K562 (cell line): ENCODE measurements around the gene KIF18B. TPM values are rescaled to one million over a fixed set of nuclear protein-coding genes. Genes with fewer than 3 reads are reported as not detected.

Experiments used
- ATAC-seq: fragments of 200-7000 bp; cut with Tn5 transposase; 3 replicates; pipeline ENCODE4 v1.9.1; 2020; ENCODE audit warnings: moderate library complexity
- BruUV-seq: library from RNA; stranded (reverse); fragments of 400-500 nt; replicated peaks from 2 replicates; lab custom pipeline; 2021; lab: Mats Ljungman, UMichigan
- CTCF ChIA-PET: fragments of 300-600 bp; formaldehyde crosslinking; extraction: SDS; loops from one replicate; lab custom pipeline; 2021; ENCODE audit warnings: low intra/inter-chr PET ratio; lab: Yijun Ruan, JAX
- POLR2A ChIA-PET: fragments of 300-600, 350-650 bp; sonication (Branson Sonifier 250); formaldehyde crosslinking; extraction: SDS; loops from one replicate; lab custom pipeline; 2021; ENCODE audit warnings: antibody characterized with exemption, inconsistent platforms; lab: Yijun Ruan, JAX
- DNase-seq, 4 experiments: peaks; one replicate each; pipeline versions ENCODE4 v3.0.0 to v3.0.0-alpha.2; 2011 to 2018; ENCODE audit warnings: low spot score in 3 of 4, mixed read lengths in 3 of 4; ENCODE audit errors: extremely low read depth in 1 of 4
- FAIRE-seq: peaks from 2 replicates; lab custom pipeline; 2011; peaks lifted over from hg19 to GRCh38; lab: Jason Lieb, UNC
- H2AFZ ChIP-seq: 2 replicates; pipeline ENCODE4 v1.6.0; 2011; ENCODE audit warnings: low read depth, low read length, control low read depth, inconsistent platforms
- H3K27ac ChIP-seq: fragments of 200-600 bp; 3 replicates; pipeline ENCODE4 v1.8.0; 2011; ENCODE audit warnings: low read depth, mild to moderate bottlenecking, control low read depth, inconsistent platforms, low read length, moderate library complexity, mixed read lengths; ENCODE audit errors: extremely low read depth
- H3K27me3 ChIP-seq, 2 experiments: fragments of 300-600 bp in 1 of 2; 2 replicates in 1 of 2; 3 replicates in 1 of 2; pipeline versions ENCODE4 v1.6.0 to v1.8.0; 2011; ENCODE audit warnings: inconsistent platforms in 2 of 2, low read length in 2 of 2, mild to moderate bottlenecking in 1 of 2, mixed read lengths in 1 of 2, moderate library complexity in 1 of 2; ENCODE audit not compliant: control insufficient read depth in 2 of 2, insufficient read depth in 2 of 2
- H3K36me3 ChIP-seq: fragments of 300-600 bp; 3 replicates; pipeline ENCODE4 v1.8.0; 2011; ENCODE audit warnings: mild to moderate bottlenecking, low read length, inconsistent platforms; ENCODE audit not compliant: control insufficient read depth, insufficient read depth
- H3K4me1 ChIP-seq, 2 experiments: fragments of 200-600 bp in 1 of 2; replicated peaks in 1 of 2; 2 replicates in 1 of 2; 3 replicates in 1 of 2; pipeline versions ENCODE4 v1.5.1 to v1.8.0; 2011; ENCODE audit warnings: inconsistent platforms in 2 of 2, low read length in 2 of 2, mild to moderate bottlenecking in 1 of 2, mixed read lengths in 1 of 2, moderate library complexity in 1 of 2; ENCODE audit not compliant: control insufficient read depth in 2 of 2, insufficient read depth in 2 of 2
- H3K4me2 ChIP-seq: 2 replicates; pipeline ENCODE4 v1.6.1; 2011; ENCODE audit warnings: low read length, control low read depth, inconsistent platforms, mixed read lengths; ENCODE audit not compliant: insufficient read depth
- H3K4me3 ChIP-seq: fragments of 200-600 bp; sonication (generic), shearing (Covaris generic); 2 replicates; pipeline ENCODE4 v1.5.1; 2016; ENCODE audit warnings: control low read depth, inconsistent platforms
- H3K79me2 ChIP-seq: fragments of 200-600 bp; 3 replicates; pipeline ENCODE4 v1.8.0; 2011; ENCODE audit warnings: low read length, inconsistent platforms; ENCODE audit not compliant: control insufficient read depth, insufficient read depth
- H3K9ac ChIP-seq, 2 experiments: 2 replicates each; pipeline versions ENCODE4 v1.6.0 to v1.6.1; 2011; ENCODE audit warnings: low read depth in 2 of 2, low read length in 2 of 2, control low read depth in 1 of 2, inconsistent platforms in 1 of 2, mild to moderate bottlenecking in 1 of 2, mixed read lengths in 1 of 2; ENCODE audit not compliant: insufficient read depth in 1 of 2
- H3K9me1 ChIP-seq: one replicate; pipeline ENCODE4 v1.6.0; 2011; ENCODE audit warnings: inconsistent platforms, mild to moderate bottlenecking, low read length, moderate library complexity; ENCODE audit not compliant: control insufficient read depth, insufficient read depth
- H3K9me3 ChIP-seq: replicated peaks from 2 replicates; pipeline ENCODE4 v1.5.1; 2011; ENCODE audit warnings: low read depth, low read length, inconsistent platforms; ENCODE audit not compliant: control insufficient read depth, insufficient read depth
- H4K20me1 ChIP-seq: replicated peaks from 2 replicates; pipeline ENCODE4 v1.6.1; 2011; ENCODE audit warnings: low read length, inconsistent platforms, mixed read lengths; ENCODE audit not compliant: control insufficient read depth, insufficient read depth
- C11orf30 ChIP-seq: fragments of 450-650 bp; IDR thresholded peaks from 2 replicates; pipeline ENCODE4 v1.6.1; 2016; ENCODE audit warnings: low read depth, mild to moderate bottlenecking
- ETV1 ChIP-seq: fragments of 450-650 bp; conservative IDR thresholded peaks from 2 replicates; pipeline ENCODE4 v1.6.1; 2016; ENCODE audit warnings: missing genetic modification characterization, control low read depth, low read depth, missing compliant biosample characterization
- FOXO4 ChIP-seq: fragments of 450-650 bp; formaldehyde crosslinking; IDR thresholded peaks from 2 replicates; pipeline ENCODE4 v1.4.0; 2020; ENCODE audit warnings: mild to moderate bottlenecking, moderate library complexity
- HDAC8 ChIP-seq: fragments of 450-650 bp; IDR thresholded peaks from 2 replicates; pipeline ENCODE4 v1.6.1; 2016; ENCODE audit warnings: mild to moderate bottlenecking, missing genetic modification characterization, moderate library complexity, missing compliant biosample characterization
- IRF1 ChIP-seq: sonication (generic); formaldehyde crosslinking; IDR thresholded peaks from 2 replicates; pipeline ENCODE4 v1.8.0; 2022; ENCODE audit warnings: missing genetic modification reagents, mild to moderate bottlenecking, borderline replicate concordance
- KLF16 ChIP-seq: IDR thresholded peaks from 2 replicates; pipeline ENCODE4 v1.6.1; 2016; ENCODE audit warnings: antibody characterized with exemption
- PHF20 ChIP-seq: fragments of 450-650 bp; IDR thresholded peaks from 2 replicates; pipeline ENCODE4 v1.6.1; 2018; ENCODE audit not compliant: partially characterized antibody
- RBFOX2 ChIP-seq: fragments of 200-400 bp; formaldehyde crosslinking; IDR thresholded peaks from 2 replicates; pipeline ENCODE4 v1.6.1; 2017; ENCODE audit warnings: low read depth, mild to moderate bottlenecking, low read length, moderate library complexity
- RNF2 ChIP-seq: sonication (generic); IDR thresholded peaks from 2 replicates; pipeline ENCODE4 v1.6.1; 2016
- SMC3 ChIP-seq: conservative IDR thresholded peaks from 2 replicates; pipeline ENCODE4 v1.6.1; 2011; ENCODE audit warnings: low read depth, low read length, improper control_type of control experiment; ENCODE audit not compliant: insufficient read depth
- TAF1 ChIP-seq: IDR thresholded peaks from 2 replicates; pipeline ENCODE4 v1.6.1; 2011; ENCODE audit warnings: mild to moderate bottlenecking, low read length, moderate library complexity; ENCODE audit not compliant: insufficient read depth, control insufficient read depth, severe bottlenecking; ENCODE audit errors: extremely low read depth
- TCFL5 ChIP-seq: fragments of 250-450 bp; sonication (Bioruptor Pico); conservative IDR thresholded peaks from 2 replicates; pipeline ENCODE4 v1.6.1; 2021; ENCODE audit warnings: mild to moderate bottlenecking, moderate library complexity, matching md5 sums
- THRB ChIP-seq: fragments of 450-650 bp; formaldehyde crosslinking; conservative IDR thresholded peaks from 2 replicates; pipeline ENCODE4 v1.4.0; 2022; ENCODE audit warnings: mild to moderate bottlenecking, missing genetic modification characterization
- ZFP36 ChIP-seq: fragments of 150-350 bp; IDR thresholded peaks from 2 replicates; pipeline ENCODE4 v1.6.1; 2018; ENCODE audit warnings: low read length, low read depth; ENCODE audit not compliant: partially characterized antibody
- ZKSCAN8 ChIP-seq: fragments of 200-800 bp; sonication (Bioruptor generic); IDR thresholded peaks from 2 replicates; pipeline ENCODE4 v1.6.1; 2016; ENCODE audit warnings: missing genetic modification characterization, missing compliant biosample characterization
- ZNF395 ChIP-seq: fragments of 200-800 bp; sonication (Bioruptor generic); IDR thresholded peaks from 2 replicates; pipeline ENCODE4 v1.6.1; 2017; ENCODE audit warnings: missing genetic modification characterization, missing compliant biosample characterization
- ZZZ3 ChIP-seq: fragments of 450-650 bp; IDR thresholded peaks from 2 replicates; pipeline ENCODE4 v1.6.1; 2016; ENCODE audit warnings: antibody characterized with exemption, mild to moderate bottlenecking, moderate library complexity
- WGBS: fragments of 100-300 bp; shearing (Covaris generic); methylation state at CpG from one replicate; pipeline ENCODE4 v1.1.6; 2016; ENCODE audit warnings: low coverage, mixed read lengths; ENCODE audit not compliant: insufficient coverage; ENCODE audit errors: missing lambda C conversion rate; 5-methylcytosine and 5-hydroxymethylcytosine counted together
- in situ Hi-C: fragments of 300-500 bp; cut with MboI; formaldehyde crosslinking; loops from 4 replicates; pipeline ENCODE4 v1.15.0; 2018; ENCODE audit warnings: inconsistent platforms, mixed read lengths
- intact Hi-C: fragments of 100-400 bp; cut with micrococcal nuclease; formaldehyde crosslinking; loops from 2 replicates; pipeline ENCODE4 v1.14.2; 2022
- polyA plus RNA-seq, 8 experiments: library from polyadenylated mRNA; depleted of rRNA in 4 of 8; stranded (reverse) in 5 of 8; unstranded in 3 of 8; fragments of >200 nt; fragmentation: Nextera tagmentation in 2 of 8; fragmentation: Illumina TruSeq in 1 of 8; extraction: Ambion mirVana in 2 of 8; extraction: Trizol in 1 of 8; gene quantifications; 2 replicates each; pipeline versions ENCODE4 v1.2.1 to v1.2.3, GENCODE V29; 2011 to 2014; ENCODE audit warnings: inconsistent platforms in 1 of 8, missing spikeins in 1 of 8
- total RNA-seq, 7 experiments: library from RNA; depleted of rRNA in 6 of 7; stranded (reverse); fragments of >200 nt in 6 of 7; fragmentation: Illumina TruSeq in 2 of 7; extraction: Trizol in 2 of 7; gene quantifications; 2 replicates each; pipeline versions ENCODE4 v1.2.1 to v1.2.3, GENCODE V29; 2011 to 2021; ENCODE audit warnings: low replicate concordance in 1 of 7

The KIF18B gene
- total and polyA plus RNA-seq, 9 of the 15 experiments (the other 6 are each of a cell fraction or from before 2014, with no cell fraction given) = 2.0 to 42.8 (median 13.2) TPM

- TF ChIP-seq C11orf30 (no peak), KLF16 (no peak)
These were observed 7.3 kb downstream of the KIF18B start (continued) for GRCh38 chr17:44940317-44940716.

GRCh38 chr17:44935116-44935515 is 12.5 kb downstream of the KIF18B start:
- ATAC-seq (no peak), FAIRE-seq (no peak), DNase-seq (no peak)
- peaks cover 84% of the 10 kb centered on the region for H3K36me3 ChIP-seq
- peaks cover 5% of the 10 kb centered on the region; the same call in 1 of the 2 replicates for H4K20me1 ChIP-seq
- intact Hi-C loops = no loop called here
- ChIA-PET POLR2A (interaction anchor here (0.9 kb wide), 1 partner anchor 30 kb away, joined by 4 read pairs; no protein-coding TSS in a partner anchor), CTCF (no interaction called here)
- H3K4me1 ChIP-seq = peaks cover 0 to 15% of the 10 kb centered on the region in 2 experiments; a peak in 1 of 5 replicates
- no peaks in the 10 kb centered on the region for H3K27me3 ChIP-seq
- H3K9ac ChIP-seq = no peak overlapping the region
- no peaks in the 10 kb centered on the region for H3K9me1 ChIP-seq
- no peaks in the 10 kb centered on the region for H3K9me3 ChIP-seq
- H2AFZ ChIP-seq = no peak overlapping the region
- BruUV-seq = no TSS peak
- H3K4me3 ChIP-seq = no peak overlapping the region
- in situ Hi-C loops = no loop called here
- WGBS = 94% methylated on average over 8 of the region's 9 CpGs
- H3K79me2 ChIP-seq = peaks cover 15% of the 10 kb centered on the region; the same call in 2 of the 3 replicates
- no peak overlapping the region for H3K27ac ChIP-seq
- H3K4me2 ChIP-seq = no peak overlapping the region
- TF ChIP-seq ETV1 (no peak), PHF20 (no peak), RNF2 (no peak), HDAC8 (no peak), ZFP36 (no peak), IRF1 (no peak), FOXO4 (CRISPR knock-in tag) (no peak), TAF1 (no peak), TCFL5 (CRISPR knock-in tag) (no peak), KLF16 (no peak), RBFOX2 (no peak), SMC3 (no peak), ZNF395 (CRISPR knock-in tag) (no peak), ZKSCAN8 (CRISPR knock-in tag) (no peak), THRB (no peak), ZZZ3 (no peak)
